HEK293T (cell line): ENCODE measurements around the gene WFDC13.

ENCODE experiments used
- ARNT ChIP-seq: fragments of 450-650 bp; IDR thresholded peaks from 2 replicates; pipeline ENCODE4 v1.6.1; 2017; ENCODE audit warnings: mild to moderate bottlenecking
- BHLHE40 ChIP-seq: fragments of 450-650 bp; IDR thresholded peaks from 2 replicates; pipeline ENCODE4 v1.6.1; 2016; ENCODE audit warnings: mild to moderate bottlenecking, moderate library complexity, borderline replicate concordance
- CTBP1 ChIP-seq: fragments of 450-650 bp; IDR thresholded peaks from 2 replicates; pipeline ENCODE4 v1.6.1; 2016; ENCODE audit warnings: borderline replicate concordance
- ELF4 ChIP-seq: fragments of 450-650 bp; IDR thresholded peaks from 2 replicates; pipeline ENCODE4 v1.6.1; 2017; ENCODE audit warnings: antibody characterized with exemption
- FOXA1 ChIP-seq: fragments of 450-650 bp; IDR thresholded peaks from 2 replicates; pipeline ENCODE4 v1.6.1; 2016; ENCODE audit warnings: mild to moderate bottlenecking
- FOXM1 ChIP-seq: fragments of 450-650 bp; IDR thresholded peaks from 2 replicates; pipeline ENCODE4 v1.6.1; 2017; ENCODE audit warnings: mild to moderate bottlenecking, borderline replicate concordance
- L3MBTL2 ChIP-seq: fragments of 450-650 bp; conservative IDR thresholded peaks from 2 replicates; pipeline ENCODE4 v1.6.1; 2016; ENCODE audit warnings: mild to moderate bottlenecking
- LEF1 ChIP-seq: fragments of 450-650 bp; IDR thresholded peaks from 2 replicates; pipeline ENCODE4 v1.6.1; 2017; ENCODE audit warnings: mild to moderate bottlenecking, borderline replicate concordance
- SP1 ChIP-seq: fragments of 450-650 bp; IDR thresholded peaks from 2 replicates; pipeline ENCODE4 v1.6.1; 2017
- SUZ12 ChIP-seq: fragments of 450-650 bp; IDR thresholded peaks from 2 replicates; pipeline ENCODE4 v1.6.1; 2016; ENCODE audit warnings: mild to moderate bottlenecking
- TARDBP ChIP-seq: fragments of 450-650 bp; IDR thresholded peaks from 2 replicates; pipeline ENCODE4 v1.6.1; 2016
- ZNF384 ChIP-seq: fragments of 450-650 bp; IDR thresholded peaks from 2 replicates; pipeline ENCODE4 v1.6.1; 2016

DNA sequence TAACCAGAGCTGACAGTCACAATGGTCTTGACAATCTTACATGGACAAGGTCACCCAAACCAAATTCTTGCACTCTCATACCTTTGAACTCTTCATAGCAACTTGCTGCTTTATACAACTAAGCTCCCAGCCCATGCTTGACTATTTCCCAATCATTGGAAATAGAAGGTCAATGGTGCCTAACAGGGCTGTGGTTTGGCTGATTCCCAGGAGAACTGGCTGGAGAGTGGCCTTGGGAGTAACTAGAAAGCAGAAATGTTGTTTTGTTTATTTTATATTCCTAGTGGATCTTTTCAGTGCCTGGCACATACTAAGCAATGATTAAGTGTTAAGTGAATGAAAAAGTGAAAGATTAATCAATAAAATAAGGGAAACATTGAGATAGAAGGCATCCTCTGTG lies 23.3 kb downstream of the WFDC13 start:
- TF ChIP-seq FOXM1 = no peak
- TF ChIP-seq TARDBP = no peak
- no peak for TF ChIP-seq BHLHE40
- no peak for TF ChIP-seq SP1
- TF ChIP-seq L3MBTL2 = no peak
- no peak for TF ChIP-seq CTBP1
- no peak for TF ChIP-seq ZNF384
- no peak for TF ChIP-seq LEF1
- no peak for TF ChIP-seq FOXA1
- TF ChIP-seq ARNT = no peak
- TF ChIP-seq ELF4 = no peak
- TF ChIP-seq SUZ12 = no peak
